Nephron progenitor cell (in vitro differentiated cells): Measurements from ENCODE around the gene RRP12.

Experiments
- DNase-seq: peaks from one replicate; pipeline ENCODE4 v3.0.0; 2021
- H3K27ac Mint-ChIP-seq: 2 replicates; pipeline ENCODE4 v1.8.0; 2021; ENCODE audit warnings: mild to moderate bottlenecking, moderate library complexity, mixed read lengths
- H3K27me3 Mint-ChIP-seq: 2 replicates; pipeline ENCODE4 v1.8.0; 2021; ENCODE audit warnings: mild to moderate bottlenecking, low read depth, mixed read lengths; ENCODE audit not compliant: poor library complexity
- H3K36me3 Mint-ChIP-seq: 2 replicates; pipeline ENCODE4 v1.8.0; 2021; ENCODE audit warnings: low read depth, mixed read lengths
- H3K4me1 Mint-ChIP-seq: 2 replicates; pipeline ENCODE4 v1.8.0; 2021; ENCODE audit warnings: mixed read lengths
- H3K4me3 Mint-ChIP-seq: 2 replicates; pipeline ENCODE4 v1.8.0; 2021; ENCODE audit warnings: mild to moderate bottlenecking, moderate library complexity, mixed read lengths
- H3K9me3 Mint-ChIP-seq: 2 replicates; pipeline ENCODE4 v1.8.0; 2021; ENCODE audit warnings: mild to moderate bottlenecking, moderate library complexity, mixed read lengths
- CTCF ChIP-seq: fragments of 200-600 bp; sonication (generic); IDR thresholded peaks from 2 replicates; pipeline ENCODE4 v1.5.0; 2021; ENCODE audit warnings: antibody characterized with exemption

The RRP12 gene

DNA sequence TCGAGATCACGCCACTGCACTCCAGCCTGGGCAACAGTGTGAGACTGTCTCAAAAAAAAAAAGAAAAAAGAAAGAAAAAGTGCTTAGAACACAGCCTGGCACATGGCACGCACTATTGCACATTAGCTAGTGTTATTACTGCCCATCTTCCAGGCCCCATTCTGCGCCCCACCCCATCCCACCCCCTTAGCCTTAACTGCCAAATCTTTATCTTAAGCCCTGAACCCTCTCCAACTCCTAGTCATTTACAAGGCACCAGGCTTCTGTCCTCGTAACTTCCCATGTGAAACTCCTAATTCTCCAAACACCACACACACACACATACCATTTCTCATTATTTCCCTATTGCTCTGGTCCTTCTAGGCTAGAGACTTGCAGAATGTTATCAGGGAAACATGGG lies 71.4 kb downstream of the RRP12 start:
- Mint-ChIP-seq H3K4me3 (no peak overlapping the region), H3K9me3 (no peaks in the 10 kb centered on the region), H3K27ac (no peak overlapping the region), H3K36me3 (peaks cover 25% of the 10 kb centered on the region), H3K4me1 (peaks cover 47% of the 10 kb centered on the region), H3K27me3 (peaks cover 35% of the 10 kb centered on the region)
- TF ChIP-seq CTCF = no peak
- no peak for DNase-seq

DNA sequence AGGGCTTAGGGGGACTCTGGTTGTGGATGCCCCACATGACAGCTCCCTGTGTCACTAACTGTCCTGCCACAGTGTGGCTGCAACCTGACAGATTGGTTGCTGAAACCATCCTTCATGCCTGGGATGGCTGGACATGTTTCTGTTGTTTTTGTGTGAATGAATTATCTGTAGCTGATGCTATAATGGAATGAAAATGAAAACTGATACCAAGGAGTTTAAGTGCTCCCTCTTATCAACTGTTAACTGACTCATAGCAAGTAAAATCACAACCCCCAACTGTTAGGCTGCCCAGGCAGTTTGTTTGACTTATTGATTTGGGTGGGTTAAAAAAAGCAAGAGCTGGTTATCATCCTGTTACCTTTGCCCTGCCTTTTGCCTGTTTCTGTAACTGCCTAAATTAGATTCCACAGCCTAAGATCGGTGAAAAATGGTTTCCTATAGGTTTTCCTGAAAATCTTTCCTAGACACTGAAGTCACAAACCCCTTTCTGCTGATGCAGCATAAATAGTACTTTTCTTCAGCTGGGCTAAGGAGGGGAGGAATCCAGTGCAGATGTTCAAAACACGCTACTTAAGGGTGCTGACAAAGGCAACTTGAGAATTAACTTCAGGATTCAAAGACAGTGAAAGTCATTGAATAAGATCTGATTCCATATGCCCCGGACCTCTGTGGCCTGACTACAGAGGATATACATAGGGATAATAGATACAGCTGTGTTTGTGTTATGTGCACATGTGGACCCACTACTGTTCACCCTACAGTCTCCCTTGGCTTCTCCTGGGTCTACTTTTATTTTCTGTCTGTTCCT lies 72.3 kb downstream of the RRP12 start:
- H3K4me3 Mint-ChIP-seq = no peak overlapping the region

GRCh38 chr10:97327348-97328294 lies 73.5 kb downstream of the RRP12 start:
- peaks cover 36% of the 10 kb centered on the region for H3K4me1 Mint-ChIP-seq

More for the DNA sequence above, 72.3 kb downstream of the RRP12 start:
- Mint-ChIP-seq H3K9me3 (no peaks in the 10 kb centered on the region), H3K4me1 (peaks cover 47% of the 10 kb centered on the region), H3K27ac (no peak overlapping the region), H3K36me3 (peaks cover 25% of the 10 kb centered on the region), H3K27me3 (peaks cover 41% of the 10 kb centered on the region)
- no peak for TF ChIP-seq CTCF
- no peak for DNase-seq

GRCh38 chr10:97325754-97326153 lies 75.4 kb downstream of the RRP12 start:
- Mint-ChIP-seq H3K27ac (no peak overlapping the region), H3K36me3 (peaks cover 21% of the 10 kb centered on the region), H3K27me3 (peaks cover 44% of the 10 kb centered on the region), H3K4me1 (peaks cover 34% of the 10 kb centered on the region), H3K9me3 (no peaks in the 10 kb centered on the region), H3K4me3 (no peak overlapping the region)
- TF ChIP-seq CTCF = no peak
- no peak for DNase-seq

More at GRCh38 chr10:97327348-97328294, 73.5 kb downstream of the RRP12 start:
- H3K9me3 Mint-ChIP-seq = no peaks in the 10 kb centered on the region
- peak overlapping the region; percentile 92 for H3K27ac Mint-ChIP-seq
- DNase-seq = no peak
- TF ChIP-seq CTCF = no peak
- H3K36me3 Mint-ChIP-seq = peaks cover 25% of the 10 kb centered on the region
- H3K4me3 Mint-ChIP-seq = no peak overlapping the region
- peaks cover 40% of the 10 kb centered on the region for H3K27me3 Mint-ChIP-seq

- Mint-ChIP-seq H3K4me1 (peaks cover 47% of the 10 kb centered on the region), H3K9me3 (no peaks in the 10 kb centered on the region), H3K27ac (no peak overlapping the region), H3K27me3 (peaks cover 54% of the 10 kb centered on the region), H3K36me3 (peaks cover 5% of the 10 kb centered on the region), H3K4me3 (no peak overlapping the region)
- TF ChIP-seq CTCF = no peak
- no peak for DNase-seq
Observed at GRCh38 chr10:97323501-97323900, 77.6 kb downstream of the RRP12 start.
